Gastrocnemius medialis (tissue), 4 donors: ENCODE results near the gene FAM81A.

Experiments used
- CTCF ChIP-seq, 5 experiments: fragments of 450-650 bp in 3 of 5; fragments of 200-600 bp in 2 of 5; sonication (generic) in 2 of 5; IDR thresholded peaks in 4 of 5; conservative IDR thresholded peaks in 1 of 5; 1 replicate in 4 of 5; 2 replicates in 1 of 5; pipeline ENCODE4 v1.5.1; 2016 to 2019; ENCODE audit warnings: antibody characterized with exemption in 5 of 5, mild to moderate bottlenecking in 3 of 5, moderate library complexity in 3 of 5
- POLR2A ChIP-seq, 2 donors: fragments of 450-650 bp; IDR thresholded peaks; one replicate each; pipeline ENCODE4 v1.6.1; 2017; ENCODE audit warnings: antibody characterized with exemption in 2 of 2, mild to moderate bottlenecking in 2 of 2, moderate library complexity in 2 of 2

DNA sequence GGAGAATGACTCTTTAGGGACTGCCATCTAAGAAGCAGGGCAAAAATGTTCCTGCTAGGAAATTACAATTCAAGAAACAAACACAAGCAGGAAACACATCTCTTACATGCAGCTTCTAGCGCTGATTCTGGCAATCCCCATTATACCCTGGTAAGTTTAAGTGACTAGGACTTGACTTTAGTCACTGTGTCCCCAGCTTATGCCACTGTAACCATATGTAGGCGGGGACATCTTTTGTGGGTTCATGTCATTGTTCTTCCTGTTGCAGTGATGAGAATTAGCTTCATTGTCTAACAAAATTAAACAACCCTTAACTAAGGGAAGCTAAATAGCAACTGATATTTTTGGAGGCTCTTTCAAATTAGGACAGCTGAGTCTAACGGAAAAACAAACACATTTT lies 17.9 kb upstream of the FAM81A start:
- no peak for TF ChIP-seq CTCF (IDR thresholded peaks at IDR 0.05 in 4 of 5, conservative IDR thresholded peaks at IDR 0.05 in 1 of 5)
- TF ChIP-seq POLR2A (IDR thresholded peaks at IDR 0.05) = no peak
